ENCODE measurements around the gene GLIS1.

- TF ChIP-seq CTCF (IDR thresholded peaks at IDR 0.05) (no peak), POLR2A (IDR thresholded peaks at IDR 0.05) (no peak)
Measured at GRCh38 chr1:53483170-53483569, 255.8 kb downstream of the GLIS1 start.

Measured in heart left ventricle (tissue), 13 donors.